OCI-M2 (cell line): Measurements from ENCODE around the gene CCDC184.

Experiments used
- DNase-seq: peaks from one replicate; lab custom pipeline; 2025; ENCODE audit not compliant: unreplicated experiment; lab: John Stamatoyannopoulos, UW

The CCDC184 gene

GRCh38 chr12:48177982-48178381 lies 5.5 kb upstream of the CCDC184 start:
- no peak for DNase-seq

GRCh38 chr12:48179466-48179865 lies 4.0 kb upstream of the CCDC184 start:
- no peak for DNase-seq

- DNase-seq, result no peak
These were observed 3.0 kb upstream of the CCDC184 start for GRCh38 chr12:48180424-48180823.

DNA sequence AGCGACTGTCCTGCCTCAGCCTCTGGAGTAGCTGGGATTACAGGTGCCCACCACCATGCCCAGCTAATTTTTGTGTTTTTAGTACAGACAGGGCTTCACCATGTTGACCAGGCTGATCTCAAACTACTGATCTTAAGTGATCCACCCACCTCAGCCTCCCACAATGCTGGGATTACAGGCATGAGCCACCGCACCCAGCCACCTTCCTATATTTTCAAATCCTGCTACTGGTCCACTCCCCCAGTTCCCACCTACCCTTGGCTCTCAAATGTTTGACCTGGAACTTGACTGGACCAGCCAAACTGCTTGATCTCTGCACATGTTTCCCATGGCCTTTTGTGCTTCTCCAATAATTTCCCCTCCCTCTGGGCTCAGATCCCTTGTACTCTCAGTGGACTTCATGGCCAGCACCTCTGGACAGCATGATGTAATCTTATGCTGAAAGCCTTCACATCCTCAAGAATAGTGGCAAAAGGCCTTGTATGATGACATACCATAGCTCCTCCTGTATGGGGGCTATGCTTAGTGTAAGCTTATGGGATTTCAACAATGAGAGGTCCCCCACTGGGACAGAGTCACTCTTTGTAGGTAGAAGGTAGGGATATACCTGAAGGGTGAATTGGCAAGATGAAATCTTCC lies 2.5 kb upstream of the CCDC184 start:
- no peak for DNase-seq

- no peak for DNase-seq
These were observed 813 bp upstream of the CCDC184 start for GRCh38 chr12:48182631-48183030.

DNA sequence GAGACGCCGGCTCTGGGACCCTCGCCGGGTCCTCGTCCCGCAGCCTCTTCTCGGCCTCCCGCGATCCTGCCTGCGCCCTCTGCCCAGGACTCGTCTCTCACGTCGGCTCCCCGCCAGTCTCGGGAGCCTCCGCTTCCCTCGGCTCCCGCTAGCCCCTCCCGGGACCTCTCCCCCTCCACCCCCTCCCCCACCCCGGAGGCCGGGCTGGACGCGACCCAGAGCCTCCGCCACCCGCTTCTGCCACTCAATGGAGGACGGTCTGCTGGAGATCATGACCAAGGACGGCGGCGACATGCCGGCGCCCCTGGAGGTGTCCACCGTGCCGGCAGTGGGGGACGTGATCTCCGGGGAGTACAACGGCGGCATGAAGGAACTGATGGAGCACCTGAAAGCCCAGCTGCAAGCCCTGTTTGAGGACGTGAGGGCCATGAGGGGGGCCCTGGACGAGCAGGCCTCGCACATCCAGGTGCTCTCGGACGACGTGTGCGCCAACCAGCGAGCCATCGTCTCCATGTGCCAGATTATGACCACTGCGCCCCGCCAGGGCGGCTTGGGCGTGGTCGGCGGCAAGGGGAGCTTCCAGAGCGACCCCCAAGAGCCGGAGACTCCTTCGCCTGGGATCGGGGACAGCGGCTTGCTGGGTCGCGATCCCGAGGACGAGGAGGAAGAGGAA lies 568 bp downstream of the CCDC184 start:
- no peak for DNase-seq

DNA sequence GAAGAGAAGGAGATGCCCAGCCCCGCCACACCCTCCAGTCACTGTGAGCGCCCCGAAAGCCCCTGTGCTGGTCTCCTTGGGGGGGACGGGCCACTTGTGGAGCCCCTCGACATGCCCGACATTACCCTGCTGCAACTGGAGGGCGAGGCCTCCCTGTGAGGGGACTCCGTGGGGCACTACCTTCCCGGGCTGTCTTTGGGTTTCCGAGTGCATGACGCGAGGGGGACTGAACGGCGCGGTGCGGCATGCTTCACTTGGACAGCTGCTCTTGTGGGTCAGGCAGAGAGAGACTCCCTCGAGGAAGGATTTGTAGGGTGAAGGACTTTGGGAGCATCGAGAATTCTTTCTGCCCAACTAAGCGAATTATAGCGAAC lies 1.1 kb downstream of the CCDC184 start:
- DNase-seq, result no peak

DNA sequence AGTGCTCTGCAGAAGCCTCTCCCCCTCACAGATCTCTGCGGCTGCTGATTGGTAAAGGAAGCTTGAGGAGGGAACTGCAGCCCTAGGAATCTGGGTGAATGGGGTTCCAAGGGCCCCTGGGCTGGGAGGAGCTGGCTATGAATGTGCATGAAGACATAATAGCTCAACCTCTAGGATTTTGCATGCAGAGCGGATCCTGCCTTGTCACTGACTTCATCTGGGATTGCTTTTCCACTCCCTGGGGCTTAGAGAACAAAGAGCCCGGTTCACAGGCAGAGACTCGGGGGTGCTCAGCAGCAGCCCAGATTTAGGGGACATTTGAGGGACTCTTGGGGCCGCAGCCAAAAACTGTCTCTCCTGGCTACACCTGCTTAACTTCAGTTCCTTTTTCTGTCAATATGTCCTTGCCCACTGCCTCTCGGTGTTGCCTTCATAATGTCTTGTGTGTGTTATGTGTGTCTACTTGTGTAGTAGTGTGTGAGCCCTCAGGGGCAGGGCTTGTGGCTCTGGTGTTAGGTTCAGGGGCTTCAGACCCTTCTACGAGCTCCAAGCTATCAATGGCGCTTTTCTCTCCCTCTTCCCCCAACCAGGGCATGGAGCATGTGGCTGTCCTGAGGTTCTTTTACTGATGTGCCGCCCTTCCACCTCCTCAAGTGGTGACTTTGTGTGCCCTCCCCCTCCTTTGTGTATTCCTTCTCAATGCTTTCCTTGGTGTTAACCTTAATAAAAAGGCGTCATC lies 1.9 kb downstream of the CCDC184 start:
- no peak for DNase-seq

DNA sequence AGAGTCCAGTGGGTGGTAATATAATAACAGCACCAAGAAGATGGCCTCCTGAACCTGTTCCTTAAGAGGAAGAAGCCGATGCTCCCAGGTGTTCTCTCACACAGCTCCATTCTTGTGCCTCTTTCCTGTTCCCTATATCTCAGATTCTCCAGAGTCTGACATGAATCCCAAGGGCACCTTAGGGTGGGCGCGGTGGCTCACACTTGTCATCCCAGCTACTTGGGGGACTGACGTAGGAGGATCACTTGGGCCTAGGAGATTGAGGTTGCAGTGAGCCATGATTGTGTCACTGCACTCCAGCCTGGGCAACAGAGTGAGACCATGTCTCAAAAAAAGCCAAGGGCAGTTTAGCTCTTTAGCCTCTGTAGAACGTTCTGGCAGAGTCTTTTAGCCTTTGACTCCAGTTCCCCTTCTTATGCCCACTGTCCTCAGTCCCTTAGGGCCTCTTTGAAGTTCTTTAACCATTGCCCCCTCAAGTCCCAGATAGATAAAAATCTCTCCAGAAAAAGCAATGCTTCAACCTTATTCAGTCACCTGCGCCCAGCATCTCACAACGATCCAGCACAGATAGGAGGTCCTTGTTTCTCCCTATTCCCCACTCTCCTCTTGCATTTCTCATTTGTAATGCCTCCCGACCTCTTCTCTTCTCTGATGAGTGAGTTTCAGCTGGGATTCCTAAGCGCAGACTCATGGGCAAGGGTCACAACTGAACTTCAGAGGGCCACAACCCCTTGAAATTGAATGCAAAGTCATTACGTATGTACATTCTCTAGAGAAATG lies 4.7 kb downstream of the CCDC184 start:
- DNase-seq, result no peak

DNA sequence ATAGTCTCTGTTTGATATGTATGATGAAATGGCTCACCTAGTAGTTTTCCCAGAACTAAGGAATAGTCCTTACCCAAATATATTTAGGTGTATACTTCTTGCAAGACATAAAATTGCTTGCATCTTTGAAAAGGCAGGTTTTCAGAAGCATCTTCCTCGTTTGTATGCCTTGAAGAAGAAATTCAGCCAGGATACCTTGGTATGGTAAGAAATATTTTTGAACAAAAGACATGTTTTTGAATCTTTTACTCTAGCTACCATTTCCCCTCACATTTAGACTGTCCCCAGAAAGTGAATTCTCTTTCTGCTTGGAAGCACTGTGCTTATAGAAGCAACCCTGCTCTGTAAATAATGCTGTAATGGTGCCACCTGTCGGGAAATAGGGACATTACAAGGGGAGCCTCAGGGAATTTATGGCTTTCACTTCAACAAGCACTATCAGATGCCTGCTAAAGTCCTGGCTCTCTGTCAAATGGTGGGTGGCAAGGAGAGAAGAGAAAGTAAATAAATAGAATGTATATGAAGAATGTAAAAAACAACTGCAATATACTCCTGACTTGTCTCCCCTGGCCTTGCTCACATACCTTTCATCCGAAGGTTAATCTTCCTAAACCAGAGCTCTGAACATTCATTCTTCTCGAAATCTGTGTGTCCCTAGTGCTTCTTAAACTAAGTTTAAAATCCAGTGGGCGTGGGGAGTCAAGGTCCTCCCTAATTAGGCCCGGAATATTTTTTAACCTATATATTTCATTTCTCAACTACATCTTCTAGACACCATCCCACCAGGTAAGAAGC lies 6.1 kb downstream of the CCDC184 start:
- peak; percentile 60 for DNase-seq

DNA sequence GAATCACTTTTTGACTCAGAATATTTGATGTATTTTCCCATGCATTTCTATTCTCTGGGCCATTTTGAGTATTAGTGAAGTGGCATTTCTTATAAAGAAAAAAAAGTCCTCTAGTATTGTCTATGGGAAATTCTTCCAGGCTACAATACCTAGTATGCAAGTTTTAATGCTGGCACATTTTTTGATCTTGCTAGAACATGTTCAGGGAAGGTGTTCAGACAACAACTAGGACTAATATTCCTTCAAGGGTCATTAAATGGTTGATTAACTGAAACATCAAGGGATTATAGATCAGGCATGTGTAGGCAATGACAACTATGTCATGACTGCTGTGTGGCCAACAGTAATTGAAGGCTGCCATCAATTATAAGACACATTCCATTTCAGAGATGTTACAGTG lies 7.7 kb downstream of the CCDC184 start:
- DNase-seq, result no peak

- DNase-seq, result no peak
These were observed 9.4 kb downstream of the CCDC184 start for GRCh38 chr12:48192861-48193260.

DNA sequence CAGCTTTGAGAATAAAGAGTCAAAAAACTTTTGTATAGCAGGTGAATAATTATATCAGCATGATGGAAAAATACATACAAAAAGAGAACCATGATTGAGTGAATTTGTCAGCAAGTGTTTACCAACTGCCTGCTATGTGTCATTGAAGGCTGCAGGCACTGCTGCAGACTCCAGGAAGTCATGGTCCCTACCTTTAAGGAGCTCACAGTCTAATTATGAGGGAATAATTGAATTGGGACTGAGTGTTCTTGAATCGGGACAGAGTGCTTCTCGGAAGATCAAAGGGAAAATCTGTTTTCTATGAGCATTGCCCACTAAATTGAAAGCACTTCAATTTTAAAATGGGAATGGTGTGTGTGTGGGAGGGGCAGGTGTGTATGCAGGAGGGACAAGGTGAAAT lies 10.2 kb downstream of the CCDC184 start:
- DNase-seq, result no peak

- no peak for DNase-seq
These were observed 11.4 kb downstream of the CCDC184 start for GRCh38 chr12:48194799-48195201.

DNA sequence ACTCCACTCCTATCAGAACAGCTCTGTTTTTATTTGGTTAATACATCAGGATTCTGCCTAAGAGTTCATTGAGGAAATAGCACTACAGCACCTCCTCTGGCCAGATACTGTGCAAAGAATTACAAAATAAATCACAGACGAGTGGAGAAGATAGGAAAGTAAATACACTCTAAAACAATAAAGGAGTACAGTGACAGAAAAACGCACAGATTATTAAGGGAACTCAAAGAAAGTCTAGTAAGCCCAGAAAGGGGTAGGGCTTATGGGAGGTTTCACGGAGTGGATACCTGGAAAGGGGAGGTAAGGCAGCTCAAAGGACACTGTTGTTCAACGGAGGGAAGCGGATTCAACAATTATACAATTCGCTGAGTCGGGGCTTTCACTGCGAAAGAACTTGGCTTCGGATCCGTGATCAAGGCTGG lies 14.1 kb downstream of the CCDC184 start:
- no peak for DNase-seq

- DNase-seq, result peak; percentile 77
These were observed 14.7 kb downstream of the CCDC184 start for GRCh38 chr12:48197971-48198671.

GRCh38 chr12:48198672-48198971 lies 15.2 kb downstream of the CCDC184 start:
- DNase-seq, result no peak

DNA sequence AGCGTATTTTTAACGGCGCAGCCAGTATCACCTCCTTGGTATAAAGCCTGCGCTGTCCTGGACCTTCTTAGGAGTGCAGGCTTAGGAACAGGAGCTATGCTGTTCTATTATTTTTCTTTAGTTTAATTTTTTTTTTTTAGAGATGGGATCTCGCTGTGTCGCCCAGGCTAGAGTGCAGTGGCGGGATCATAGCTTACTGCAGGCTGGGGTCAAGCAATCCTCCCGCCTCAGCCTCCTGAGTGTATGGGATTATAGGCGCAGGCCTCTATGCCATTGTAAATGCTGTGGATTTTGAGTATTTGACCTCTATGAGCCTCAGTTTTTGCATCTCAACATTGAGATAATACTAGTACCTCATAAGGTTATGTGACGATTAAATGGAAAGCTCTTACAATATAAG lies 15.5 kb downstream of the CCDC184 start:
- DNase-seq, result no peak

GRCh38 chr12:48199774-48200221 lies 16.4 kb downstream of the CCDC184 start:
- no peak for DNase-seq

- no peak for DNase-seq
These were observed 17.6 kb downstream of the CCDC184 start for GRCh38 chr12:48201091-48201490.
